NCI-H1436 (cell line): ENCODE data around the gene ZNF341.

Experiments used
- DNase-seq: peaks from one replicate; lab custom pipeline; 2025; lab: John Stamatoyannopoulos, UW

ZNF341 gene

GRCh38 chr20:33702861-33703260 is 28.9 kb upstream of the ZNF341 start:
- DNase-seq = no peak

- no peak for DNase-seq
Measured at GRCh38 chr20:33703498-33704137, 28.2 kb upstream of the ZNF341 start.

- no peak for DNase-seq
Measured at GRCh38 chr20:33704197-33704924, 27.4 kb upstream of the ZNF341 start.

- no peak for DNase-seq
Measured at GRCh38 chr20:33707668-33708067, 24.1 kb upstream of the ZNF341 start.

GRCh38 chr20:33709398-33709797 is 22.4 kb upstream of the ZNF341 start:
- DNase-seq = no peak

- DNase-seq = no peak
Measured at GRCh38 chr20:33709905-33710541, 21.8 kb upstream of the ZNF341 start.

GRCh38 chr20:33710681-33711445 is 20.9 kb upstream of the ZNF341 start:
- DNase-seq = no peak

GRCh38 chr20:33711446-33711738 is 20.4 kb upstream of the ZNF341 start:
- no peak for DNase-seq

- no peak for DNase-seq
Measured at GRCh38 chr20:33713865-33714367, 17.9 kb upstream of the ZNF341 start.

GRCh38 chr20:33716498-33716897 is 15.3 kb upstream of the ZNF341 start:
- no peak for DNase-seq

- no peak for DNase-seq
Measured at GRCh38 chr20:33719277-33719988, 12.4 kb upstream of the ZNF341 start.

GRCh38 chr20:33719989-33720709 is 11.6 kb upstream of the ZNF341 start, which contains the start of gene PXMP4:
TSS of gene PXMP4 (minus strand) at chr20:33720310. CDS start at chr20:33720207, 103 bp downstream.
- DNase-seq = peak; percentile 91

- no peak for DNase-seq
Measured at GRCh38 chr20:33721391-33722140, 10.2 kb upstream of the ZNF341 start.

- no peak for DNase-seq
Measured at GRCh38 chr20:33724439-33725094, 7.2 kb upstream of the ZNF341 start.

- DNase-seq = no peak
Measured at GRCh38 chr20:33725607-33726264, 6.1 kb upstream of the ZNF341 start.

- no peak for DNase-seq
Measured at GRCh38 chr20:33727115-33727479, 4.7 kb upstream of the ZNF341 start.

GRCh38 chr20:33727806-33728205 is 4.0 kb upstream of the ZNF341 start:
- DNase-seq = no peak

- DNase-seq = no peak
Measured at GRCh38 chr20:33728463-33728862, 3.3 kb upstream of the ZNF341 start.

GRCh38 chr20:33729101-33729500 is 2.7 kb upstream of the ZNF341 start:
- no peak for DNase-seq
